Suprapubic skin (tissue), 4 donors: ENCODE results near the gene CCNC. TPM values are rescaled to one million over a fixed set of nuclear protein-coding genes. Genes with fewer than 3 reads are reported as not detected.

Experiments used
- DNase-seq, 2 donors: peaks; one replicate each; pipeline ENCODE4 v3.0.0-alpha.2; 2019; ENCODE audit warnings: low spot score in 2 of 2
- H3K27ac ChIP-seq: fragments of 200-600 bp; sonication (generic); one replicate; pipeline ENCODE4 v1.5.1; 2019
- H3K27me3 ChIP-seq: fragments of 200-600 bp; sonication (generic); one replicate; pipeline ENCODE4 v1.5.1; 2019
- H3K36me3 ChIP-seq: fragments of 200-600 bp; sonication (generic); one replicate; pipeline ENCODE4 v1.5.1; 2019
- H3K4me1 ChIP-seq: fragments of 200-600 bp; sonication (generic); one replicate; pipeline ENCODE4 v1.5.1; 2019
- H3K4me3 ChIP-seq: fragments of 200-600 bp; sonication (generic); one replicate; pipeline ENCODE4 v1.5.1; 2019; ENCODE audit warnings: mild to moderate bottlenecking
- H3K9me3 ChIP-seq: fragments of 200-600 bp; sonication (generic); one replicate; pipeline ENCODE4 v1.5.1; 2019
- CTCF ChIP-seq, 2 donors: fragments of 200-600 bp in 1 of 2; fragments of 450-650 bp in 1 of 2; sonication (generic) in 1 of 2; IDR thresholded peaks; one replicate each; pipeline ENCODE4 v1.5.1; 2016 to 2019; ENCODE audit warnings: antibody characterized with exemption in 2 of 2, mild to moderate bottlenecking in 1 of 2, moderate library complexity in 1 of 2
- EP300 ChIP-seq: sonication (generic); formaldehyde crosslinking; IDR thresholded peaks from one replicate; pipeline ENCODE4 v1.6.1; 2017; ENCODE audit warnings: antibody characterized with exemption
- POLR2A ChIP-seq, 2 donors: fragments of 450-650 bp; IDR thresholded peaks; one replicate each; pipeline ENCODE4 v1.6.1; 2017; ENCODE audit warnings: antibody characterized with exemption in 2 of 2, mild to moderate bottlenecking in 2 of 2, moderate library complexity in 2 of 2
- POLR2AphosphoS5 ChIP-seq, 3 donors: sonication (generic); formaldehyde crosslinking; IDR thresholded peaks; one replicate each; pipeline ENCODE4 v1.6.1; 2017; ENCODE audit warnings: antibody characterized with exemption in 3 of 3
- WGBS: methylation state at CpG from one replicate; pipeline ENCODE4 v1.1.5; 2018; 5-methylcytosine and 5-hydroxymethylcytosine counted together
- total RNA-seq, 4 donors: library from RNA; depleted of rRNA; stranded (reverse); fragments of >200 nt; gene quantifications; one replicate each; pipeline ENCODE4 v1.1.0, GENCODE V29; 2016

CCNC gene
- total RNA-seq, 4 donors from 2014 or later = 38.4 to 63.4 (median 46.5) TPM

- Histone ChIP-seq H3K27ac (no peak overlapping the region), H3K27me3 (no peaks in the 10 kb centered on the region), H3K9me3 (no peaks in the 10 kb centered on the region), H3K4me1 (no peaks in the 10 kb centered on the region), H3K4me3 (no peak overlapping the region), H3K36me3 (peaks cover 21% of the 10 kb centered on the region)
- no peak for DNase-seq
- TF ChIP-seq EP300 (no peak), POLR2AphosphoS5 (IDR thresholded peaks at IDR 0.05) (no peak), CTCF (IDR thresholded peaks at IDR 0.05) (no peak), POLR2A (IDR thresholded peaks at IDR 0.05) (no peak)
- 93% methylated on average over 3 of the region's 3 CpGs for WGBS
These were observed 60.8 kb downstream of the CCNC start for GRCh38 chr6:99507648-99508047.

- 80% methylated on average over 2 of the region's 2 CpGs for WGBS
- no peaks in the 10 kb centered on the region for H3K9me3 ChIP-seq
- no peaks in the 10 kb centered on the region for H3K4me1 ChIP-seq
- H3K27me3 ChIP-seq = no peaks in the 10 kb centered on the region
- DNase-seq = no peak
- H3K4me3 ChIP-seq = no peak overlapping the region
- TF ChIP-seq POLR2AphosphoS5 (IDR thresholded peaks at IDR 0.05) (no peak), POLR2A (IDR thresholded peaks at IDR 0.05) (no peak), CTCF (IDR thresholded peaks at IDR 0.05) (no peak), EP300 (no peak)
- no peak overlapping the region for H3K27ac ChIP-seq
- H3K36me3 ChIP-seq = peaks cover 28% of the 10 kb centered on the region
These were observed 66.7 kb downstream of the CCNC start for GRCh38 chr6:99501762-99502161.

GRCh38 chr6:99498421-99498820 is 70.0 kb downstream of the CCNC start:
- Histone ChIP-seq H3K4me3 (no peak overlapping the region), H3K27ac (no peak overlapping the region), H3K4me1 (no peaks in the 10 kb centered on the region), H3K9me3 (no peaks in the 10 kb centered on the region), H3K36me3 (peaks cover 17% of the 10 kb centered on the region), H3K27me3 (no peaks in the 10 kb centered on the region)
- 60% methylated on average over 1 of the region's 1 CpG for WGBS
- no peak for DNase-seq
- TF ChIP-seq POLR2AphosphoS5 (IDR thresholded peaks at IDR 0.05) = no peak
- TF ChIP-seq CTCF (IDR thresholded peaks at IDR 0.05) = no peak
- TF ChIP-seq EP300 = no peak
- TF ChIP-seq POLR2A (IDR thresholded peaks at IDR 0.05) = no peak

GRCh38 chr6:99495466-99495865 is 73.0 kb downstream of the CCNC start:
- WGBS = 87% methylated on average over 1 of the region's 1 CpG
- H3K36me3 ChIP-seq = no peaks in the 10 kb centered on the region

More at GRCh38 chr6:99495466-99495865, 73.0 kb downstream of the CCNC start:
- no peaks in the 10 kb centered on the region for H3K27me3 ChIP-seq
- no peaks in the 10 kb centered on the region for H3K9me3 ChIP-seq
- no peak overlapping the region for H3K27ac ChIP-seq
- no peak for DNase-seq
- H3K4me1 ChIP-seq = no peaks in the 10 kb centered on the region
- TF ChIP-seq POLR2AphosphoS5 (IDR thresholded peaks at IDR 0.05) (no peak), EP300 (no peak), POLR2A (IDR thresholded peaks at IDR 0.05) (no peak), CTCF (IDR thresholded peaks at IDR 0.05) (no peak)
- H3K4me3 ChIP-seq = no peak overlapping the region

Other genes with a start within 250 kb of the CCNC start
- gene FAXC, start 219.0 kb downstream of the CCNC start, total RNA-seq = 1 to 10 TPM; 1.6 to 6.8 (median 4.9) TPM
- 1 to 10 TPM; 1.4 to 4.7 (median 3.5) TPM for gene COQ3, start 174.5 kb downstream of the CCNC start, total RNA-seq
- 100 to 1,000 TPM in 1 of 4 donors, 10 to 100 TPM in 3; 52.9 to 335 (median 80.9) TPM for gene PNISR, start 143.4 kb downstream of the CCNC start, total RNA-seq
- 10 to 100 TPM in 2 of 4 donors, 1 to 10 TPM in 2; 6.5 to 31.2 (median 10.7) TPM for gene USP45, start 53.2 kb downstream of the CCNC start, total RNA-seq
- gene PRDM13, start 38.2 kb upstream of the CCNC start, total RNA-seq = not detected